Tibial nerve (tissue), 4 donors: Measurements from ENCODE around the gene PSMD2. TPM values are rescaled to one million over a fixed set of nuclear protein-coding genes. Genes with fewer than 3 reads are reported as not detected.

ENCODE experiments used
- DNase-seq, 2 donors: peaks; one replicate each; pipeline ENCODE4 v3.0.0-alpha.2; 2019; ENCODE audit warnings: low spot score in 2 of 2
- H3K27ac ChIP-seq, 4 donors: fragments of 200-600 bp; sonication (generic) in 3 of 4; one replicate each; pipeline ENCODE4 v1.5.1; 2017 to 2019; ENCODE audit warnings: mild to moderate bottlenecking in 1 of 4
- H3K27me3 ChIP-seq, 2 donors: fragments of 200-600 bp; sonication (generic) in 1 of 2; one replicate each; pipeline versions ENCODE4 v1.5.1 to v1.6.0; 2017 to 2019
- H3K36me3 ChIP-seq, 3 donors: fragments of 200-600 bp; sonication (generic); one replicate each; pipeline ENCODE4 v1.5.1; 2018 to 2019
- H3K4me1 ChIP-seq, 4 donors: fragments of 200-600 bp; sonication (generic) in 3 of 4; one replicate each; pipeline ENCODE4 v1.5.1; 2017 to 2019
- H3K4me3 ChIP-seq, 4 donors: fragments of 200-600 bp; sonication (generic) in 3 of 4; one replicate each; pipeline ENCODE4 v1.5.1; 2017 to 2019; ENCODE audit warnings: mild to moderate bottlenecking in 1 of 4, moderate library complexity in 1 of 4
- H3K9me3 ChIP-seq, 4 donors: fragments of 200-600 bp; sonication (generic) in 3 of 4; one replicate each; pipeline ENCODE4 v1.5.1; 2017 to 2019
- CTCF ChIP-seq, 5 experiments: fragments of 200-600 bp in 3 of 5; fragments of 450-650 bp in 2 of 5; sonication (generic) in 3 of 5; IDR thresholded peaks; one replicate each; pipeline ENCODE4 v1.5.1; 2016 to 2019; ENCODE audit warnings: antibody characterized with exemption in 5 of 5, mild to moderate bottlenecking in 3 of 5, moderate library complexity in 2 of 5
- EP300 ChIP-seq, 2 donors: sonication (generic); formaldehyde crosslinking; IDR thresholded peaks; one replicate each; pipeline ENCODE4 v1.6.1; 2017; ENCODE audit warnings: antibody characterized with exemption in 2 of 2, mild to moderate bottlenecking in 1 of 2
- POLR2A ChIP-seq, 2 donors: fragments of 450-650 bp; IDR thresholded peaks; one replicate each; pipeline ENCODE4 v1.6.1; 2017; ENCODE audit warnings: antibody characterized with exemption in 2 of 2, mild to moderate bottlenecking in 2 of 2, moderate library complexity in 2 of 2
- WGBS, 2 donors: methylation state at CpG; one replicate each; pipeline ENCODE4 v1.1.5; 2018; 5-methylcytosine and 5-hydroxymethylcytosine counted together
- total RNA-seq, 4 donors: library from RNA; depleted of rRNA; stranded (reverse); fragments of >200 nt; gene quantifications; one replicate each; pipeline ENCODE4 v1.1.0, GENCODE V29; 2016

The PSMD2 gene
- total RNA-seq, 4 donors from 2014 or later, result 122 to 226 (median 152) TPM

- peaks cover 0 to 69% (median 41%) of the 10 kb centered on the region in 4 donors for H3K4me1 ChIP-seq
- H3K36me3 ChIP-seq, result peaks cover 7 to 37% (median 13%) of the 10 kb centered on the region in 3 donors
- DNase-seq, result no peak
- H3K9me3 ChIP-seq, result no peaks in the 10 kb centered on the region
- TF ChIP-seq POLR2A (IDR thresholded peaks at IDR 0.05), result no peak
- TF ChIP-seq EP300 (IDR thresholded peaks at IDR 0.05), result no peak
- no peak for TF ChIP-seq CTCF (IDR thresholded peaks at IDR 0.05)
- 79 to 81% methylated on average over 7 of the region's 7 CpGs for WGBS, 2 donors
- H3K27ac ChIP-seq, result peak overlapping the region in 3 of 4 donors; percentile 96 to 99 (median 98)
- H3K27me3 ChIP-seq, result no peaks in the 10 kb centered on the region
- peak overlapping the region in 2 of 4 donors; percentile 86 to 98 for H3K4me3 ChIP-seq
Observed at GRCh38 chr3:184316792-184317191, 17.8 kb downstream of the PSMD2 start.

GRCh38 chr3:184317201-184317600 is 18.2 kb downstream of the PSMD2 start:
- peak overlapping the region in 3 of 4 donors; percentile 20 to 96 (median 92) for H3K27ac ChIP-seq
- peaks cover 0 to 73% (median 41%) of the 10 kb centered on the region in 4 donors for H3K4me1 ChIP-seq
- no peak overlapping the region for H3K4me3 ChIP-seq
- H3K36me3 ChIP-seq, result peaks cover 7 to 41% (median 17%) of the 10 kb centered on the region in 3 donors
- no peak for DNase-seq
- WGBS, 2 donors, result 61 to 69% methylated on average over 5 of the region's 5 CpGs
- no peaks in the 10 kb centered on the region for H3K27me3 ChIP-seq
- TF ChIP-seq CTCF (IDR thresholded peaks at IDR 0.05) (no peak), POLR2A (IDR thresholded peaks at IDR 0.05) (no peak), EP300 (IDR thresholded peaks at IDR 0.05) (no peak)
- no peaks in the 10 kb centered on the region for H3K9me3 ChIP-seq

GRCh38 chr3:184320104-184320445 is 21.0 kb downstream of the PSMD2 start:
- Histone ChIP-seq H3K36me3 (peaks cover 12 to 70% (median 37%) of the 10 kb centered on the region in 3 donors), H3K4me1 (peaks cover 0 to 81% (median 38%) of the 10 kb centered on the region in 4 donors), H3K27ac (peak overlapping the region; percentile 85 to 96 (median 89)), H3K9me3 (no peaks in the 10 kb centered on the region), H3K27me3 (no peaks in the 10 kb centered on the region), H3K4me3 (peak overlapping the region in 2 of 4 donors; percentile 10 to 16)
- peak; percentile 97 for DNase-seq
- 0 to 3% methylated on average over 4 of the region's 4 CpGs for WGBS, 2 donors
- TF ChIP-seq CTCF (IDR thresholded peaks at IDR 0.05) (peak in 1 of 5 experiments; percentile 9), POLR2A (IDR thresholded peaks at IDR 0.05) (no peak), EP300 (IDR thresholded peaks at IDR 0.05) (peak in 1 of 2 donors; percentile 74)

- Histone ChIP-seq H3K4me1 (peaks cover 0 to 67% (median 31%) of the 10 kb centered on the region in 4 donors), H3K36me3 (peaks cover 12 to 85% (median 50%) of the 10 kb centered on the region in 3 donors), H3K27me3 (no peaks in the 10 kb centered on the region), H3K27ac (peak overlapping the region in 2 of 4 donors; percentile 38 to 96), H3K9me3 (no peaks in the 10 kb centered on the region), H3K4me3 (no peak overlapping the region)
- DNase-seq, result no peak
- no peak for TF ChIP-seq POLR2A (IDR thresholded peaks at IDR 0.05)
- no peak for TF ChIP-seq EP300 (IDR thresholded peaks at IDR 0.05)
- TF ChIP-seq CTCF (IDR thresholded peaks at IDR 0.05), result no peak
- WGBS, 2 donors, result 81 to 85% methylated on average over 5 of the region's 5 CpGs
Observed at GRCh38 chr3:184321666-184322065, 22.6 kb downstream of the PSMD2 start.

- Histone ChIP-seq H3K36me3 (peaks cover 19 to 85% (median 60%) of the 10 kb centered on the region in 3 donors), H3K9me3 (no peaks in the 10 kb centered on the region), H3K27me3 (no peaks in the 10 kb centered on the region), H3K4me1 (peaks cover 0 to 55% (median 24%) of the 10 kb centered on the region in 4 donors), H3K27ac (peak overlapping the region in 2 of 4 donors; percentile 26 to 96), H3K4me3 (no peak overlapping the region)
- DNase-seq, result peak in 1 of 2 donors; percentile 70
- 82 to 90% methylated on average over 17 to 20 of the region's 20 CpGs for WGBS, 2 donors
- peak in 1 of 2 donors; percentile 38 for TF ChIP-seq EP300 (IDR thresholded peaks at IDR 0.05)
- no peak for TF ChIP-seq POLR2A (IDR thresholded peaks at IDR 0.05)
Observed at GRCh38 chr3:184322731-184323487, 23.9 kb downstream of the PSMD2 start.
